Measurements from ENCODE around the gene CDKAL1.
"Not testable (repeated sequence)": the region's sequence is repeated elsewhere in the genome, so short reads cannot be mapped to it uniquely, and the experiment has no call there.

CDKAL1 gene

DNA sequence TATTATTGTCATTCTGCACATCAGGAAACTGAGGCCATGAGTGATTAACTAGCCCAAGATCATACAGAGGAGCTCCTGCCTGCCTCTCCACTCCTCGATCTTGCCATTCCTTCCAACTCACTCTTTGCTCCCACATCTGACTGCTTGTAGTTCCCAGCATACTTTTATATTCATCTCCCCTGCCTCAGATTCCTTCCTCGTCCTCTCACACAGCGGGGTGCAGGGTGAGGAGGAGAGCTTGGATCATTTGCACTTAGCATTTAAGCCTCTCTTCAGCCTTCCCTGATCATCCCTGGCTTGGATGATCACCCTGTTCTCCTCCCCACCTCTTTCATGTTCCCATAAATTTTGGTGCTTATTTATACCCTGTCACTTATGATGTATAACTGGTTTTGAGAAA lies 544.2 kb downstream of the CDKAL1 start:
- Histone ChIP-seq H3K79me2 (ENCODE audit: control insufficient read depth, insufficient read depth, low read length, unreplicated experiment) (no peaks in the 10 kb centered on the region), H3K27ac (ENCODE audit: low read depth, low read length) (no peak overlapping the region), H3K36me3 (ENCODE audit: insufficient read depth, low read length) (peaks cover 1% of the 10 kb centered on the region; the same call in 1 of the 2 replicates), H2AFZ (ENCODE audit: low read length, unreplicated experiment) (no peak overlapping the region), H3K4me3 (ENCODE audit: low read depth, low read length) (no peak overlapping the region), H3K4me1 (ENCODE audit: control insufficient read depth, insufficient read depth, low read length, unreplicated experiment) (no peaks in the 10 kb centered on the region), H3K27me3 (ENCODE audit: insufficient read depth, low read length) (no peaks in the 10 kb centered on the region)

- H3K27me3 ChIP-seq (ENCODE audit: insufficient read depth, low read length), result no peaks in the 10 kb centered on the region
- no peaks in the 10 kb centered on the region for H3K79me2 ChIP-seq (ENCODE audit: control insufficient read depth, insufficient read depth, low read length, unreplicated experiment)
- no peak overlapping the region for H3K27ac ChIP-seq (ENCODE audit: low read depth, low read length)
Measured at GRCh38 chr6:21079468-21080048, 545.3 kb downstream of the CDKAL1 start.

DNA sequence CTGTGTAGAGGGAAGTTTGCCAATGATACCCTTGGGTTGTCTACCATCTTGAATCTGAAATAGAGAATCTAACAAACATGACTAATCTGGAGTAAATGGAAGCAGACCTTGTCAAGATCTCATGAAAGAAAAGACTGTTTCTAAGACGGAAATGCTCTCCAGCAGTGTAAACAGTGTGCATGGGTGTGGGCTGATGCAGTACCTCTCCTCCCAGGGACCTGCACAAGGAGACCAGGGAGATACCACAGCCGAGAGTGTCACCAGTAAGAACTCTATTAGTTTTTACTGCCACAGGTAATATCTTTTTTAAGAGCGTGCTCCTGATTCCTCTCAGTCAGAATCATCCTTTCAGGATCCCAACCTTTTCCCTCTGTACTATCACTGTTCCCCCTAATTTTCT lies 546.0 kb downstream of the CDKAL1 start:
- no peak overlapping the region for H3K27ac ChIP-seq (ENCODE audit: low read depth, low read length)
- H3K4me3 ChIP-seq (ENCODE audit: low read depth, low read length), result no peak overlapping the region
- no peaks in the 10 kb centered on the region for H3K4me1 ChIP-seq (ENCODE audit: control insufficient read depth, insufficient read depth, low read length, unreplicated experiment)
- H3K36me3 ChIP-seq (ENCODE audit: insufficient read depth, low read length), result no peaks in the 10 kb centered on the region
- H3K79me2 ChIP-seq (ENCODE audit: control insufficient read depth, insufficient read depth, low read length, unreplicated experiment), result no peaks in the 10 kb centered on the region
- H3K27me3 ChIP-seq (ENCODE audit: insufficient read depth, low read length), result no peaks in the 10 kb centered on the region
- no peak overlapping the region for H2AFZ ChIP-seq (ENCODE audit: low read length, unreplicated experiment)

More at GRCh38 chr6:21079468-21080048, 545.3 kb downstream of the CDKAL1 start:
- Histone ChIP-seq H2AFZ (ENCODE audit: low read length, unreplicated experiment) (no peak overlapping the region), H3K4me3 (ENCODE audit: low read depth, low read length) (no peak overlapping the region), H3K36me3 (ENCODE audit: insufficient read depth, low read length) (no peaks in the 10 kb centered on the region; the same call in 1 of the 2 replicates), H3K4me1 (ENCODE audit: control insufficient read depth, insufficient read depth, low read length, unreplicated experiment) (no peaks in the 10 kb centered on the region)

- Histone ChIP-seq H3K79me2 (ENCODE audit: control insufficient read depth, insufficient read depth, low read length, unreplicated experiment) (no peaks in the 10 kb centered on the region), H3K36me3 (ENCODE audit: insufficient read depth, low read length) (no peaks in the 10 kb centered on the region), H2AFZ (ENCODE audit: low read length, unreplicated experiment) (no peak overlapping the region), H3K27ac (ENCODE audit: low read depth, low read length) (no peak overlapping the region), H3K27me3 (ENCODE audit: insufficient read depth, low read length) (no peaks in the 10 kb centered on the region), H3K4me1 (ENCODE audit: control insufficient read depth, insufficient read depth, low read length, unreplicated experiment) (no peaks in the 10 kb centered on the region), H3K4me3 (ENCODE audit: low read depth, low read length) (no peak overlapping the region)
Measured at GRCh38 chr6:21082091-21082490, 547.8 kb downstream of the CDKAL1 start.

- H3K27me3 ChIP-seq (ENCODE audit: insufficient read depth, low read length), result no peaks in the 10 kb centered on the region
- H3K4me1 ChIP-seq (ENCODE audit: control insufficient read depth, insufficient read depth, low read length, unreplicated experiment), result no peaks in the 10 kb centered on the region
- H3K36me3 ChIP-seq (ENCODE audit: insufficient read depth, low read length), result no peaks in the 10 kb centered on the region
- H3K4me3 ChIP-seq (ENCODE audit: low read depth, low read length), result no peak overlapping the region
- no peaks in the 10 kb centered on the region for H3K79me2 ChIP-seq (ENCODE audit: control insufficient read depth, insufficient read depth, low read length, unreplicated experiment)
- no peak overlapping the region for H3K27ac ChIP-seq (ENCODE audit: low read depth, low read length)
- H2AFZ ChIP-seq (ENCODE audit: low read length, unreplicated experiment), result no peak overlapping the region
Measured at GRCh38 chr6:21083708-21084107, 549.5 kb downstream of the CDKAL1 start.

DNA sequence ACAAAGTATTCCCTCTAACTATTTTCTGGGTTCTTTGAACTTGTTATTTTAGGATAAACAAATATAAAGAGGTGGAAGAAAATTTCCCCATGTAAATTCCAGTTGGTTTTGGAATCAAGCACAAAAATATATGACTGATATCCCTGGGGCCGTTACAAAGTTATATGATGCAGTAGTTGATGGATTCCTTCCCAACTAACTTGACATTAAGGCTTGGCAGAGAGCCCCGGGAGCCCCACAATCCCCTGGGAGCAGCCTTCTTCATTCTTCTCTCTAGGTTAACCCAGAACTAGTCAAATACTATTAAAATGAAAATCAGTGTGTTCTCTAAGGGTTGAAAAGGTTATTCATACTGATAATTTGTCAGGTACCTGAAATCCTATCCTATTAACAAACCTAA lies 550.4 kb downstream of the CDKAL1 start:
- Histone ChIP-seq H3K79me2 (ENCODE audit: control insufficient read depth, insufficient read depth, low read length, unreplicated experiment) (no peaks in the 10 kb centered on the region), H3K4me1 (ENCODE audit: control insufficient read depth, insufficient read depth, low read length, unreplicated experiment) (no peaks in the 10 kb centered on the region), H3K4me3 (ENCODE audit: low read depth, low read length) (no peak overlapping the region), H2AFZ (ENCODE audit: low read length, unreplicated experiment) (no peak overlapping the region), H3K27me3 (ENCODE audit: insufficient read depth, low read length) (no peaks in the 10 kb centered on the region), H3K36me3 (ENCODE audit: insufficient read depth, low read length) (no peaks in the 10 kb centered on the region), H3K27ac (ENCODE audit: low read depth, low read length) (no peak overlapping the region)

- Histone ChIP-seq H3K4me3 (ENCODE audit: low read depth, low read length) (no peak overlapping the region), H2AFZ (ENCODE audit: low read length, unreplicated experiment) (no peak overlapping the region), H3K79me2 (ENCODE audit: control insufficient read depth, insufficient read depth, low read length, unreplicated experiment) (no peaks in the 10 kb centered on the region), H3K27ac (ENCODE audit: low read depth, low read length) (no peak overlapping the region), H3K27me3 (ENCODE audit: insufficient read depth, low read length) (no peaks in the 10 kb centered on the region), H3K4me1 (ENCODE audit: control insufficient read depth, insufficient read depth, low read length, unreplicated experiment) (no peaks in the 10 kb centered on the region), H3K36me3 (ENCODE audit: insufficient read depth, low read length) (no peaks in the 10 kb centered on the region)
Measured at GRCh38 chr6:21085211-21085610, 551.0 kb downstream of the CDKAL1 start.

DNA sequence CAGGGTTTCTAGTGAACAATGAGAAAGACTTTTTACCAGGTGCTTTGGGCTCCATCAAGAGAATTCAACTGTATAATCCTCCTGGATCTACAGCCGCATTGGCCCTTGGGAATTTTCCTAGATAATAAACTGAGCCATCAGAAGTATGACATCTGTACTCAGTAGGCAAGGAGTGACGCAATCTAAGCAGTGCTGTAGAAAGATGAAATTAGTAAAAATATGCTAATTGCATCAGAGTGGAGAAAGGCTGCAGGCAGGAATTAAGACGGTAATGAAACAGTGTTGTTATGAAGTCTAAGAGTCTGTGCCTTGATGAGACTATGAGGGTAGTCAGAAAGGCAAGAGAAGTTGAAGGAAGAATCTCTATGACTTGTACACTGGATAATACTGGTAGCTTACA lies 551.4 kb downstream of the CDKAL1 start:
- Histone ChIP-seq H2AFZ (ENCODE audit: low read length, unreplicated experiment) (no peak overlapping the region), H3K79me2 (ENCODE audit: control insufficient read depth, insufficient read depth, low read length, unreplicated experiment) (no peaks in the 10 kb centered on the region), H3K36me3 (ENCODE audit: insufficient read depth, low read length) (no peaks in the 10 kb centered on the region), H3K27ac (ENCODE audit: low read depth, low read length) (no peak overlapping the region), H3K4me1 (ENCODE audit: control insufficient read depth, insufficient read depth, low read length, unreplicated experiment) (no peaks in the 10 kb centered on the region), H3K4me3 (ENCODE audit: low read depth, low read length) (no peak overlapping the region), H3K27me3 (ENCODE audit: insufficient read depth, low read length) (no peaks in the 10 kb centered on the region)

DNA sequence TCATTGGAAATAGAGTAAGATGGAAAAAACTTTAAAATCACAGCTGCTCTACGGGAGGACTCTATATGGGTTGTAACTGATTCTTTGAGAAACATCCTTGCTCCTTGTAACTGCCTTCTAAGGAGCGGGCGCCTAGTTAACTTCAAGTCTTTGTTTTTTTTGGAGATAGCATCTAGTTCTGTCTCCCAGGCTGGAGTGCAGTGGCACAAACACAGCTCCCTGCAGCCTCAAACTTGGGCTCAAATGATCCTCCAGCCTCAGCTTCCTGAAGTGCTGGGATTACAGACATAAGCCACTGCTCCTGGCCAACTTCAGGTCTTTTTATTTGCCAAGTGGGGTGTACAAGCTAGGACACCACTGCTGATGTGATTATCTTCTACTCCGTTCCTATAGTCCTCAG lies 552.9 kb downstream of the CDKAL1 start:
- H2AFZ ChIP-seq (ENCODE audit: low read length, unreplicated experiment), result no peak overlapping the region

DNA sequence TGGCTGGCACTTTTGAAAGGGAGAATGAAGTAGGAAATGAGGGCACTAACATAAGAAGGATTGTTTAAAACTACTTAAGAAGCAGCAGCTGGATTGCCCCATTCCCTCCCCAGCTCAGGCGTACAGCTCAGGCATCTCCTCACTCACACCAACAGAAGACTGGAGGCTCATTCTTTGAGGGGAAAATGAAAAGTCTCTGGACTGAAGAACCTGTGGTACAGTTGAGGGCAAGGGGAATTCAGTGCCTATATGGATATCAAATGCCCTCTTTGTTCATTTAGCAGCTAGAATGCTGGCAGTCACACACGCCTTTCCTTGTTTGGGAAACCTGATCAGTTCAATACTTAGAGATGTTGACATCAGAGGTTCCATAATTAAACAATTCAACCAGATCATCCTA lies 557.2 kb downstream of the CDKAL1 start:
- Histone ChIP-seq H3K4me3 (ENCODE audit: low read depth, low read length) (no peak overlapping the region), H2AFZ (ENCODE audit: low read length, unreplicated experiment) (no peak overlapping the region), H3K36me3 (ENCODE audit: insufficient read depth, low read length) (no peaks in the 10 kb centered on the region), H3K79me2 (ENCODE audit: control insufficient read depth, insufficient read depth, low read length, unreplicated experiment) (no peaks in the 10 kb centered on the region), H3K27ac (ENCODE audit: low read depth, low read length) (no peak overlapping the region), H3K4me1 (ENCODE audit: control insufficient read depth, insufficient read depth, low read length, unreplicated experiment) (no peaks in the 10 kb centered on the region), H3K27me3 (ENCODE audit: insufficient read depth, low read length) (no peaks in the 10 kb centered on the region)

More for the DNA sequence above, 552.9 kb downstream of the CDKAL1 start:
- Histone ChIP-seq H3K27ac (ENCODE audit: low read depth, low read length) (no peak overlapping the region), H3K27me3 (ENCODE audit: insufficient read depth, low read length) (no peaks in the 10 kb centered on the region), H3K4me3 (ENCODE audit: low read depth, low read length) (no peak overlapping the region), H3K4me1 (ENCODE audit: control insufficient read depth, insufficient read depth, low read length, unreplicated experiment) (no peaks in the 10 kb centered on the region), H3K79me2 (ENCODE audit: control insufficient read depth, insufficient read depth, low read length, unreplicated experiment) (no peaks in the 10 kb centered on the region), H3K36me3 (ENCODE audit: insufficient read depth, low read length) (no peaks in the 10 kb centered on the region)

DNA sequence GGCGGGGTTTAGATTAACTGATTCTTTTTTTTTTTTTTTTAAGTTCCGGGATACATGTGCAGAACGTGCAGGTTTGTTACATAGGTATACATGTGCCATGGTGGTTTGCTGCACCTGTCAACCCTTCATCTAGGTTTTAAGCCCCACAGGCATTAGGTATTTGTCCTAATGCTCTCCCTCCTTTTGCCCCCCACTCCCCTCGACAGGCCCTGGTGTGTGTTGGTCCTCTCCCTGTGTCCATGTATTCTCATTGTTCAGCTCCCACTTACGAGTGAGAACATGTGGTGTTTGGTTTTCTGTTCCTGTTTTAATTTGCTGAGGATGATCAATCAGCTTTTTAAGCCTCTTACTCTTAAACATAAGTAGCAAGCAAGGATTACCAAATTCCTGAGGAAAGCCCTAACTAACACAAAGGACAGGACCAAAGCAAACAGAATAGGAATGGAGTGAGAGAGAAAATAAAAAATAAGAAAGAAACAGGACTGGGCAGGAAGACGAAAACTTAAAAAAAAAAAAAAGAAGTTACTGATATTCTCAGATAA lies 558.0 kb downstream of the CDKAL1 start:
- not testable (repeated sequence) for H3K36me3 ChIP-seq (ENCODE audit: insufficient read depth, low read length); H3K4me1 ChIP-seq (ENCODE audit: control insufficient read depth, insufficient read depth, low read length, unreplicated experiment); H3K27me3 ChIP-seq (ENCODE audit: insufficient read depth, low read length); H3K79me2 ChIP-seq (ENCODE audit: control insufficient read depth, insufficient read depth, low read length, unreplicated experiment); H3K4me3 ChIP-seq (ENCODE audit: low read depth, low read length); H2AFZ ChIP-seq (ENCODE audit: low read length, unreplicated experiment); H3K27ac ChIP-seq (ENCODE audit: low read depth, low read length)

Measured in ACC112 (cell line).